ENCODE data around the gene RGS6.

RGS6 gene

DNA sequence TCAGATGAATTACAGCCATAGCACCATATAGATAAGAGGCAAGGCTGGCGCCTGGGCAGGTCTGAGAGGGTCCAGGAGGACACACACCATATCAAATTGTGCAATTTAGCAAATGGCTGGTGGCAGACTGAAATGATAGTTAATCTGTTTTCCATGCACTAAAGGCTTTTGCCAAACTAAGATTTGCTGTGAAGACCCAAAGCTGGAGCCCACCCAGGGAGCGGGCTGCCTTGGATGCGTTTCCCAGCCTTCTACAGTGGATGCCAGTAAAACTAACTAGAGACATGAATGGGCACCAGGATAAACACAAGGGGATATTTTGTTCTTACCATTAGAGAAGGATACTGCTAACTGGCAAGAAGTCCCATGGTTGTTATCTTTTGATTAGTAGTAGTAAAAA, 486.6 kb downstream of the RGS6 start:
- DNase-seq: no peak

DNA sequence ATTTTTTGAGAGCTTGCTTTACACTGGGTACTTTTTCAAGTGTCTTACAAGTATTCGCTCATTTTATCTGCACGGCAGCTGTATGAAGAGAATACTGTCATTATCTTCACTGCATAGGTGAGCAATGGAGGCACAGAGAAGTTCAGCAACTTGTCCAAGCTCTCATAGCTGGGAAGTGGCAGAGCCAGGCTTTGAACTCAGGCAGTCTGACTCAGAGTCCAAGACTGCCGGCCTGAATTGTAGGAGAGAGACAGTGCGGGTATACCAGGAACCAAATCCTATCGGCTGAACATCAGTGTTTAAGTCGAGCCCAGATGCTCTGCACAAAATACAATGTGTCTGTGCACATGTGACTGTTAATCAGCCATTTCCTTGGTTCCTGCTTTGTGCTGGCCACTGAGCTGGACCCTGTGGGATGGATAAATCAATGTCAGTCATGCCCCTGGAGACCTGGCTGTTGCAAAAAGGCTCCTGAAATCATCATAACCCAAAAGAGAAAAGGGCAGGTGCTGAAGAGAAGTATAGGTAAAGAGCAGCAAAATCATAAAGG, 487.1 kb downstream of the RGS6 start:
- DNase-seq: no peak

DNA sequence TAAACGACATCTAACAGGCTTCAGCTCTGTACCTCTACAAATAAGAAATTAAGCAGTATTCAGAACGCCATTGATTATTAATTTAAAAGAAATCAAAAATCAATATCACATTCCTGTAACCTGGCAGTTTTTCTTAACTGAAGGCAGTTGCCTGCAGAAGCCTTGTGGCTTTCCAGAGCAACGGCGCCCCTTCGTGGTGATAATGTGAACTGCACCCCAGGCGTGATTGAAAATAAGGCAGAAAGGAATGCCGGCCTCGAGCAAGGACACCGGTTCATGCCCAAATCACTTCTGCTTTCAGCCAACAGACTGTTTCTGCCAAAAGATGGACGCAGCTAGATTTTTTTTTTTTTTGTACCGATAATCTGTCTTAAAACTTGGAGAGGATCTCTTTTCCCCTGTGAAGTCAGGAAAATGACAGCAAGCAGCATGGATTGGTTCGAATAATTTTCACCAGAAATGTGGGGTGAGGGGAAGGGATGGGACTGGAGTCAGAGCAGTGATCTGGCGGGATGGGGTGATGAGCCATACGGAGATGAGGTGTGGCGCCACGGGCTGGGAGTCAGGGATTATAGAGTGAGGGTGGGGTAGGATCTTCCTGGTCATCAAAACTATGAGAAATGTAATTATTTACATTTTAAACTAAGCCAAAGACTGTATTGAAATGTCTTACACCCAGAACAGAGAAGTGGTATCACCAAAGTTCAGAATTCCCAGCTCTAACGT, 488.7 kb downstream of the RGS6 start:
- DNase-seq: peak; percentile 1

- DNase-seq: no peak
Measured at GRCh38 chr14:72423957-72424356, 491.7 kb downstream of the RGS6 start.

GRCh38 chr14:72430457-72430856, 498.2 kb downstream of the RGS6 start:
- DNase-seq: no peak

- no peak for DNase-seq
Measured at GRCh38 chr14:72432748-72433147, 500.5 kb downstream of the RGS6 start.

DNA sequence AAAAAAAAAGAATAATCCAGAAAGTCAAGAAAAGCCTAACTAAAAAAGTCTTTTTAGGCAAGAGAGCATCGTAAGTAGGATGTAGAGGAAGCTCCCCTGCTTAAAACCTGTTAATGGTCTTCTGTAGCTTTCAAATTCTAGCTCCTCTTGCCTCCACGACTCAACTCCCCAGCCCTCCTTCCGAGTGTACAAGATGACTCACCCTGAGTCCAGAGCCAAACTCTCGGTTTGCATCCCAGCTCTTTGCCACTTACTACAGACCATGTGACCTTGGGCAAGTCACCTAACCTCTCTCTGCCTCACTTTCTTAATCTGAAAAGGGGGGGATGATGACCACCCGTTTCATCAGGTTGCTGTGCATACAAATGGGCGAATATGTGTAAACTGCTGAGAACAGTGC, 501.3 kb downstream of the RGS6 start:
- DNase-seq: no peak

DNA sequence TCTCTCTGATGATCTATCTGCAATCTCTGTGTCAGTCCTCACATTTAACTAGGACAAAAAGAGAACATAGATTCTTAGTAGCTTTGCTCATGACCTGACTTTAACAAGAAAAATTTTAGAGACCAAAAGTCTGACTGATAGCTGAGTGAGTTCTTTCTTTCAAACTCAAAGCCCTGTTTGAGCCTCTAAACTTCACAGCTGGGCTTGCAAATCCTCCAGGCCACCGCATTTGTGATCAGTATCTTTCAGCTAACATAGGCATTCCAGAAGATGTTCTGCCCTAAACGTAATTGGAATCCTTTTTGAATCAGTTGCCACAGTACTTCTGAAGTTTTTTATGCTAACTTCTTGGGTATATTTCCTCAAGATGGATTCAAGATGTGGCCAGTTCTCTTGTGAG, 502.6 kb downstream of the RGS6 start:
- DNase-seq: no peak

DNA sequence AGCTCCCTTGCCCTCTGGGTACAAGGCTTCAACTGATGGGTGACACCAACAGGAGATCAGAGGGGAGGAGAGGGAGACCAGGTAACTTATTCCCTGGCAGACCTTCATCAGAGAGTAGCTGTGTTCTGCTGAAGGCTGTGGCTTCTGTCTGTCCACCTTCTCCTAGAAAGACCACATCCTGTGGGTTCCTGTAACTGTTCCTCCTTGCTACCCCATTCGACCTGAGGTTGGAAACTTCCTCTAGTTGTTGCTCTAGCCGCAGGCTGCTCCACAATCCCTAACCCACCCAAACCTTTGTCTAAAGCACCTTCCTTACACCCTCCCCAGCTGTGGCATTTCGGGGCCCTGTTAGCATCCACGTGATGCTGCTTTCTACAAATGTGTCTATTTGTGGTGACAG, 507.5 kb downstream of the RGS6 start:
- no peak for DNase-seq

- DNase-seq: no peak
Measured at GRCh38 chr14:72443256-72443655, 511.0 kb downstream of the RGS6 start.

DNA sequence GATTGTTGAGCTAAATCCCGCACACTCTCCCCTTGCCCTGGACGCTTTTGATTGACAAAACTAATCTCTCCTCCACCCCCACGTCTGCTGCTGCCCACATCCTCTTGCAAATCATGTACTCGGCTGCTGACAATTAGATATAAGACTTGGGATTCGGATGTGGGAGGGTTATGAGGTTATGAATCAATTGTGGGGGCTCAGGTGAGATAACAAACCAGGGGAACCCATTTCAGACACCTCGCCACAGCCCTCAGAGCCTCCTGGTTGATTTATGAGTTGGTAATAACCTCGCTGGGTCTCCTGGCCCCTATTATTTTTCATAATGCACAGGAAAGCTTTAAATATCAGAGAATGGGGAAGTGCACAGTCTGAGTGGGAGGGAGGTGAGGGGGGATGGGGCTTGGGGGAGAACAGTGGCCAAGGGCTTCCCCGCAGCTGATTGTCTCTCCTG, 511.8 kb downstream of the RGS6 start:
- DNase-seq: no peak

GRCh38 chr14:72444701-72445100, 512.5 kb downstream of the RGS6 start:
- no peak for DNase-seq

DNA sequence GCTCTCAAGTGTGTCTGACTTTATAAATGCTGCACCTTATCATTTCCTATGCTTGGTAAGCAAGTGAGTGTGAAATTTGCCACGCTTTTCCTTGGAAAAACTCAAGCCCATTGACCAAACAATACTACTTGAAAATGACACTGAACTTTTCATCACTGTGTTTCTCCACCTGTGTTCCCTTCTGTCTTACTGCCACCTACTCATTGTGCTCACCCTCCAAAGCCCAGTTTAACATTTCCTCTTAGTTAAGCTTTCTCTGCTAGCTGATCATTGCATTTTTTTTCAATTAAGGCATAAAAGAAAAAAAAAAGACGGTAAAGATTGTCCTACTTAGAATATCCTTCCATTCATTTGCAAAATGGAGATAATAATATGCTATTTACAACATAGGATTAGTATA, 516.0 kb downstream of the RGS6 start:
- no peak for DNase-seq

- DNase-seq: no peak
Measured at GRCh38 chr14:72450473-72451044, 518.3 kb downstream of the RGS6 start.

- no peak for DNase-seq
Measured at GRCh38 chr14:72451054-72451972, 519.1 kb downstream of the RGS6 start.

DNA sequence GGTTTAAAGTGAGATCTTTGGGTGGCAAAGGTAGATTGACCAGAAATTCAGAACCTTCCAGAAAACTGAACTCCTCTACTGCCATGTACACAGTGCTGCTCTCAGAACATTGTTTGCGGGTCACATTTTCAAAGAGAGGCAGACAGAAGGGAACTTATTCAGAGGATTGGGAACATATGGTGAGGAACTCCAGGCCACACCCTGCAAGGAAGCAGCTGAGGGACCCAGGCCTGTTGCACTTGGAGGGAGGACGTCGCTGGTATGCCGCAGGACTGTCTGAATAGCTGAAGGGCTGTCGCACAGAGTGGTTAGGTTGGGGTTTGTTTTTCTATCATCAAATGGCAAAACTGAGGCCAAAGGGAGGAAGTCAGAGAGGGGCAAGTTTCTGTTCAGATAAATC, 520.5 kb downstream of the RGS6 start:
- no peak for DNase-seq

DNA sequence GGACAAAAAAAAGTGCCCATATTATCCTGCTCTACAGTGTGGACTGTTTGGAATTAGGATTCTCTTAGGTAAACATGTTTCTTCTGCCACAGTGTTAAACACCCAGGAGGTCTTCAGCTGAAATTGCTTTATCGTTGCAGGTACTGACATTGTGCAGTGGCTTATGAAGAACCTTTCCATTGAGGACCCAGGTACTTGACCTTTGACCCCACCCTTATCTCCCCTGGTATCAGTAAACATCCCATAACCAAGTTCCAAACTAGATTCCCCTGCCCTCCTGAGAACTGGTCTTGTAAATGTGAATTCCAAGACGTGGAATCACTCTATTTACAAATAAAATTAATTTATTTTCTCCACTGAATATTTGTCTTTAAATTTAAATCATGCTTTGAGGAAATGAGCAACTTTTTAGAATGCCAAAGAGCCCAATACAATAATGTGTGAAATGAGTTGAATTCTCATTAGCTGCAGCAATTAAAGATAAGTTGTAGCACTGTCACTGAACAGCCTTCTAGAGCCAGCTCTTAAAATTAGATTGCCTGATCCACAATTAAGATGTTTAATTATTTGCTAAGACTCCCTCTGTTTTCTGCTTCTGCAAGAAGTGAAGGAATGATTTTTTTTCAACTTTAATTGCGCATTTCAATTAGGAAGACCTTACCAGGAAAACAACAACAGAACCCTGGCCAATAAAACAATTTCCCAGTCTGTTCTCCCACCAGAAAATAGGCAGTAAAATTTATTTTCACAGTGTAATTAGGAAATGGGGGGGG, 522.3 kb downstream of the RGS6 start:
- DNase-seq: no peak

DNA sequence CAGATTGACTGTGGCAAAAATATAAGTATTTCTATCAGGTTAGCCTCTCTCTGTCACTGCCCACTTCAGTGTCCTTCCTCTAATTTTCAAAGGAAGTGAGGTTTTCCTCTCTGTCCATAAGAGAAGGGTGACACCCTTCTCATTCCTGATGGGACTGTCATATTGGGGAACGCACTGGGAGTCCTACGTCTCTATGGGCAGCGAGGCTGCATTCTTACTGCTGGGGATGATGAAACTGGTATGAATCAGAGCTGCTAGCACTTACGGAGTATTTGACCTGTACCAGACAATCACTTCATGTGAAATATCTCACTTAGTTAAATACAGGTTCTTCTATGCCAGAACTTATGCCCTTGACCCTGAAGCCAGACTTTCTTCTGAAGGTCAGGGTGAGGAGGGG, 525.4 kb downstream of the RGS6 start:
- no peak for DNase-seq

- DNase-seq: no peak
Measured at GRCh38 chr14:72462056-72462455, 529.8 kb downstream of the RGS6 start.

DNA sequence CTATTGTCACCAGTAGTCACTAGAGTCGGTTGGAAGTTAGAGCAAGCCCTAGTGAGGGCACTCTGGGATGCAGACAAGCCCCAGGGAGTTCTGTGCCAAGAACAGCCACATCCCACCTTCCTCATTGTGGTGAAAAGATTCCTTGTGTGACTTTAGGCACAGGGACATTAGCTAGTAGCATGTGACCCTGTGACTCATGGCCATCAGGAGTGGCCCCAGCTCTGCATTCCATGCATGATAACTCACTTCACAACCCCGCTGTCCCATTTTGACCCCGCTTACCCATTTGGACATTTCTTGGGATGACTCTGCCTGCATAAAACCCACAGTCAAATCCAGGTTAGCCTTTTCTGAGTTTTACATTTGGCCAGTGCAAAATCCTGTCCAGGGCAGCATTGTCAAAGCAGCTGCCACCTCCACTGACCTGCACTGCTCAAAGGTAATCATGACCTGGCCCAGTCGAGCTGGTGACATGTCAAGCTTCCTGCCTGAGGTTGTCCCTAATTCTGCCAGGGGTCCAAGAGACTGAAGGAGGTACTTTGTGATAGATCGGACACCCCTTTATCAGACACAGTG, 531.1 kb downstream of the RGS6 start:
- no peak for DNase-seq

GRCh38 chr14:72464226-72464625, 532.0 kb downstream of the RGS6 start:
- DNase-seq: no peak

DNA sequence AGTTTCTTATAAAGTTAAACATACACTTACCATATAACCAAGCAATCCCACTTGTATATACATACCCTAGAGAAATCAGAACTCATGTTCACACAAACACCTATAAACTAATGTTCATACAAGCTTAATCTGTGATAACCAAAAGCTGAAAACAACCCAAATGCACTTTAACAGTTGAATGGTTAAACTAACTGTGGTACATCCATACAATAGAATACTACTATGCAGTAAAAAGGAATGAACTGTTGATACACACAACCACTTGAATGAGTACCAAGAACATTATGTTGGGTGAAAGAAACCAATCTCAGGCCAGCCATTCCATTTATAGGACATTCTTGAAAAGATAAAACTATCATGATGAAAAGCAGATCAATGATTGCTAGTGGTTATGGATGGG, 534.1 kb downstream of the RGS6 start:
- no peak for DNase-seq

All from NCI-H446 treated with DMSO at 0.1 percent for 48 hours (cell line).